ENCODE results near the gene EPHA8.

EPHA8 gene

DNA sequence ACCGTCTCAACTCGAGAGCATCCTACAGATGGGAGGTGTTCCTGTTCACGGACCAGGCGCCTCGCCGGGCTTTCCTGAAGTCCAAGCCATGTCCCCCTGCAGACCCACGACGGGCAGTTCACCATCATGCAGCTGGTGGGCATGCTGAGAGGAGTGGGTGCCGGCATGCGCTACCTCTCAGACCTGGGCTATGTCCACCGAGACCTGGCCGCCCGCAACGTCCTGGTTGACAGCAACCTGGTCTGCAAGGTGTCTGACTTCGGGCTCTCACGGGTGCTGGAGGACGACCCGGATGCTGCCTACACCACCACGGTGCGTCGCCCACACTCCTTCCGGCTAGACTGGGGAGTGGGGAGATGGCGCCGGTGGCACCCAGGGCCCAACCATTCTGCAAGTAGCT lies 35.4 kb downstream of the EPHA8 start:
- TF ChIP-seq GATA1 (IDR thresholded peaks at IDR 0.05; ENCODE audit: low read depth, low read length) = no peak
- TF ChIP-seq POLR2A (IDR thresholded peaks at IDR 0.05; ENCODE audit: low read length) = no peak
- DNase-seq = no peak

DNA sequence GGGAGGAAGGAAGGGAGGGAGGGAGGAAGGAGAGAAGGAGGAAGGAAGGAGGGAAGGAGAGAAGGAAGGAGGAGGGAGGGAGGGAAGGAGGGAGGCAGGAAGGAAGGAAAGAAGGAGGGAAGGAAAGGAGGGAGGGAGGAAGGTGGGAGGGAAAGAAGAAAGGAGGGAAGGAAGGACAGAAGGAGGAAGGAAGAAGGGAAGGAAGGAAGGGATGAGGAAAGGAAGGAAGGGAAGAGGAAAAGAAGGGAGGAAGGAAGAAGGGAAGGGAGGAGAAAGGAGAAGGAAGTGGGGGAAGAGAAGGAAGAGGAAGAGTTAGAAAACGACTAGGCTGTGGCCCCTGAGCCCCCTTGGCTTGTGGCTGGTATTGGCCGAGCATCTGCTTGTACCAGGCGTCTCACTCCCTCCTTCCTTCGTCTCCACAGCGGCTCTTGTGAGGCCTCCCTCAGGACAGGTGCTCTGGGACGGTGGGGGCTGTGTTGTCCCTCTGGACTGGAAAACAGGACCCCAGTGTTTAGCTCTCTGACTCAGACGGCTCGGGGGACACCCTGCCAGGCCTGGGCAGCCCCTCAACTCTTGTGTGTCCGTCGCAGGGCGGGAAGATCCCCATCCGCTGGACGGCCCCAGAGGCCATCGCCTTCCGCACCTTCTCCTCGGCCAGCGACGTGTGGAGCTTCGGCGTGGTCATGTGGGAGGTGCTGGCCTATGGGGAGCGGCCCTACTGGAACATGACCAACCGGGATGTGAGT lies 37.0 kb downstream of the EPHA8 start:
- DNase-seq = no peak
- no peak for TF ChIP-seq GATA1 (IDR thresholded peaks at IDR 0.05; ENCODE audit: low read depth, low read length)
- no peak for TF ChIP-seq POLR2A (IDR thresholded peaks at IDR 0.05; ENCODE audit: low read length)

DNA sequence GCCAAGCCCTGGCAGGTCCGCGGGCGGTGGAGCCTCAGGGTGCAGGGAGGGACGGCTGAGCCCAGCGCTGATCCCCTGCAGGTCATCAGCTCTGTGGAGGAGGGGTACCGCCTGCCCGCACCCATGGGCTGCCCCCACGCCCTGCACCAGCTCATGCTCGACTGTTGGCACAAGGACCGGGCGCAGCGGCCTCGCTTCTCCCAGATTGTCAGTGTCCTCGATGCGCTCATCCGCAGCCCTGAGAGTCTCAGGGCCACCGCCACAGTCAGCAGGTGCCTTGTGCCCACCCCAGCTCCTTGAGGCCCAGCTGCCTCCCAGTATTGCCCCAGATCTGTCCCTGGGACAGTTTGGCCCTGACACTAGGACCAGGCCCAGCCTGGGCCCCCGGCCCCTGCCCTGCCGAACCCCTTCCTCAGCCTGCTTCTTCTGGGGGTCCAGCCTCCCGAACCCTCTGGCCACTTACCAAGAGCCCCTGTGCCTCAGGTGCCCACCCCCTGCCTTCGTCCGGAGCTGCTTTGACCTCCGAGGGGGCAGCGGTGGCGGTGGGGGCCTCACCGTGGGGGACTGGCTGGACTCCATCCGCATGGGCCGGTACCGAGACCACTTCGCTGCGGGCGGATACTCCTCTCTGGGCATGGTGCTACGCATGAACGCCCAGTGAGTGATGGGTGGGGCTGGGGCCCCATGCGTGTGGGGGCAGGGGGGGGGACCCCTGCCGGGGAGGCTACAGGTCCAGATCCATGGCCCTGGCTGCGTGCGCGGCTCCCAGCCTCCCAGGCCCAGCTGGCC lies 37.7 kb downstream of the EPHA8 start:
- TF ChIP-seq POLR2A (IDR thresholded peaks at IDR 0.05; ENCODE audit: low read length) (no peak), GATA1 (IDR thresholded peaks at IDR 0.05; ENCODE audit: low read depth, low read length) (no peak)
- no peak for DNase-seq

GRCh38 chr1:22601610-22602009 lies 38.3 kb downstream of the EPHA8 start:
- no peak for DNase-seq
- TF ChIP-seq GATA1 (IDR thresholded peaks at IDR 0.05; ENCODE audit: low read depth, low read length) (no peak), POLR2A (IDR thresholded peaks at IDR 0.05; ENCODE audit: low read length) (no peak)

- no peak for DNase-seq
- TF ChIP-seq GATA1 (IDR thresholded peaks at IDR 0.05; ENCODE audit: low read depth, low read length) (no peak), POLR2A (IDR thresholded peaks at IDR 0.05; ENCODE audit: low read length) (no peak)
These were observed 38.9 kb downstream of the EPHA8 start for GRCh38 chr1:22602060-22602740.

DNA sequence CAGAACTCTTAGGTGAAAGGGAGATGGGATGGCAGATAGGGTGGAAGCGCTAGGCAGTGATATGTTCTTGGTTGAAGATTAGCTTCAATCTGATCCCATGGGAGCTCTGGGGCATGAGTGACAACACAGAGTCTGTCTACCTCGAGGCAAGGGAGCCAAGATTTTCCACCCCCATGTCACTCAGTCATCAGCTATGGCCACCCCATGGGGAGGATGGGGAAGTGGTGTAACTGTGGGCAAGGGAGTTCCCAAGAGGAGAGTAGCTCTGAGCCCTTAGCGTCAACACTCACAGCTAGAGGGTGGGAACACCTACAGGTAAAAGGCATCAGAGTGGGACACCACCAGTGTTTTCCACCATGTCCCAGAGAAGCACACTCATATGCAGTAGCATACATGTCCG lies 42.9 kb downstream of the EPHA8 start:
- TF ChIP-seq GATA1 (IDR thresholded peaks at IDR 0.05; ENCODE audit: low read depth, low read length) (no peak), POLR2A (IDR thresholded peaks at IDR 0.05; ENCODE audit: low read length) (no peak)
- no peak for DNase-seq

DNA sequence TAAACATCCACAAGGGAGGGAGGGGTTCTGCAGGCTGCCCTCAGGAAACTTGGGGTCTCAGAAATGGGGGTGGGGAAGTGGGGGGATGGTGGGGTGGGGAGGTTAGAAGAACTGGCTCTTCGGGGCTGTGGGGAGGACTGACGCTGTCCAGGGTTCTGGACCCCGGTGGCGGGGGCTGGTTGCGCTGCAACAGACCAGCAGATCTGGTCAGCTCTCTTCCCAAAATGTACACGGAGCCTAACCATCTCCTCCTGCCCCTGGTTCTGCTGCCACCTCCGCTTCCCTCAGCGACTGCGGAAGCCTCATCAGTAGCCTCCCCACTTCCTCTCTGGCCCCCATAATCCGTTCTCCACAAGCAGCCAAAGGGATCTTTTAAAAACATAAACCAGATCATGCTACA lies 43.9 kb downstream of the EPHA8 start:
- TF ChIP-seq GATA1 (IDR thresholded peaks at IDR 0.05; ENCODE audit: low read depth, low read length) (no peak), POLR2A (IDR thresholded peaks at IDR 0.05; ENCODE audit: low read length) (no peak)

DNA sequence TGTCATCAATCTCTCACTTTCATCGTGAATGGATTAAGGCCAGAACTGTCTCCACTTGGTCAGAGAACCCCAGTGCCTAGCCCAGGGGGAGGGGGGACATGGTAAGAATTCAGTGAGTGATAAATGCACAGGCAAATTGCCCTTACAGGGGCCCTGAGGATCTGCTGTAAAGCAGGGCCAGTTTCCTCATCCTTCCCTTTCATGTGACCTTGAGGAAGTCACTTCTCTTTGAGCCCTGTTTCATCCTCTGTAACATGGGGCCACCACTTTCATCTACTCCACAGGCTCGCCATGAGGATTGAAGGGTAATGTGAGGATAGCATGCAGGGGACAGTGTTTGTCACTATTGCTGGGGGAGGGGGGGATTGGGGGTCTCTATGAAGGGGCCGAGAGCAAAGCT lies 45.1 kb downstream of the EPHA8 start:
- no peak for TF ChIP-seq POLR2A (IDR thresholded peaks at IDR 0.05; ENCODE audit: low read length)
- no peak for TF ChIP-seq GATA1 (IDR thresholded peaks at IDR 0.05; ENCODE audit: low read depth, low read length)
- no peak for DNase-seq

More for the DNA sequence above, 43.9 kb downstream of the EPHA8 start:
- DNase-seq = no peak

DNA sequence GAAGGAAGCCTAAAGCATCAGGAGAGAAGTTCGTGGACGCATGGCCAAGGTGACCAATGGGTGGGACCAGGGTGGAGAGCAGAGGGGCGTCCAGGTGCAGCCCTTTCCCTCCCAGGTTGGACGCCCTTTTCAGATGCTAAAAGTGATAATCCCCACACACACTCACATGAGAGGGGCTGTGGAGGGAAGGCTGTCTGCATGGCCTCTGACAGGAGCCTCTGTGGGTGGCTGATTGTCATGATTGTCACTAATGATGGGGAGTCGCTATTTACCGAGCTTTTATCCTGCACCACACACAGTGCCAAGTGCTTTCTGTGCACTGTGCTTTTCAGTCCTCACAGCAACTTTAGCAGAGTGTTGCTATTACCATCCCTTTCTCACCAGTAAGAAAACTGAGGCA lies 46.0 kb downstream of the EPHA8 start:
- TF ChIP-seq POLR2A (IDR thresholded peaks at IDR 0.05; ENCODE audit: low read length) (no peak), GATA1 (IDR thresholded peaks at IDR 0.05; ENCODE audit: low read depth, low read length) (no peak)
- DNase-seq = no peak

- peak; percentile 31 to 43 for DNase-seq
- no peak for TF ChIP-seq GATA1 (IDR thresholded peaks at IDR 0.05; ENCODE audit: low read depth, low read length)
These were observed 48.2 kb downstream of the EPHA8 start for GRCh38 chr1:22611530-22611947.

DNA sequence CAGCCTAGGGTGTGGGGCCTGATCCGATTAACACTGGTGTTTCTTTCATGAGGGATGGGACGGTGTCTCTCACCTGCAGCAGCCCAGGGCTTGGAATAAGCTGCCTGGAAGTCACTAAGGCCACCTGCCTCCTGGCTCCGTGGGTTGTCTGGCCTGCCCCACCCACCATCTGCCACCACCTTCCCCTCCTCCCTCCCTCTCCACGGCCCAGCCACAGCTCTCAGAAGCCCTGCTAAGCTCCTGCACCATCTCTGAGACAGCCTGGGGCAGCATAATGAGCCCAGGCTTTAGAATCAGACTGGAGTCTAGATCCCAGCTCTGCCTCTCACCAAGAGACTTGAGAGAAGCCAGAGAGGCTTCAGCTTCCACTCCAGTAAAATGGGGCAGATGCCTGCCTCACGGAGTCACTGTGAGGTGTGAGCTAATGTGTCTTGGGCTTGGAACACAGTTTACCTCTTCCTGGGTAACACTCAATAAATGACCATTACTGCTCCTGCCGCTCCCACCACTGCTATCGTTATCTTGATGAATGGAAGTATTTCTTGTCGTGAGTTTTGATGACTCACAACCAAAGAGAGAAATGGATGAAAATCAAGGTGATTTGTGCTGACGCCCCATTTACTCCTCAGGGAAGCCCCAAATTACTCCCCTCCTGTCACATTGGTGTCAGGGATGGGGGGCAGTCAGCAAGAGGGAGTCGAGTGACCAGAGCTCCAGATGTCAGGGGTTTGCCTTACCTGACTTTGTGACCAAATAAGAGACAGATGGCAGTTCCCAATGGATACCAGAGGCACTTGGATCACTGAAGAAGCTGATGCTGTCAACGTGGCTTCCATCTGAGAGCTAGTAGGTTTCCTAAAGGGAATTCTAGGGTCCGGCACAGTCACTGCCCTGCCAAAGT lies 49.6 kb downstream of the EPHA8 start:
- no peak for DNase-seq
- TF ChIP-seq GATA1 (IDR thresholded peaks at IDR 0.05; ENCODE audit: low read depth, low read length) = no peak

- no peak for DNase-seq
These were observed 50.3 kb downstream of the EPHA8 start for GRCh38 chr1:22613572-22613918.

GRCh38 chr1:22613951-22614350 lies 50.7 kb downstream of the EPHA8 start:
- no peak for DNase-seq
- TF ChIP-seq POLR2A (IDR thresholded peaks at IDR 0.05; ENCODE audit: low read length) (no peak), GATA1 (IDR thresholded peaks at IDR 0.05; ENCODE audit: low read depth, low read length) (no peak)

More at GRCh38 chr1:22613572-22613918, 50.3 kb downstream of the EPHA8 start:
- no peak for TF ChIP-seq POLR2A (IDR thresholded peaks at IDR 0.05; ENCODE audit: low read length)
- TF ChIP-seq GATA1 (IDR thresholded peaks at IDR 0.05; ENCODE audit: low read depth, low read length) = no peak

Data from erythroblast (primary cell).